GDM1 (cell line): Measurements from ENCODE around the gene DUXB.

ENCODE experiments used
- DNase-seq: peaks from one replicate; lab custom pipeline; 2025; lab: John Stamatoyannopoulos, UW

DUXB gene

DNA sequence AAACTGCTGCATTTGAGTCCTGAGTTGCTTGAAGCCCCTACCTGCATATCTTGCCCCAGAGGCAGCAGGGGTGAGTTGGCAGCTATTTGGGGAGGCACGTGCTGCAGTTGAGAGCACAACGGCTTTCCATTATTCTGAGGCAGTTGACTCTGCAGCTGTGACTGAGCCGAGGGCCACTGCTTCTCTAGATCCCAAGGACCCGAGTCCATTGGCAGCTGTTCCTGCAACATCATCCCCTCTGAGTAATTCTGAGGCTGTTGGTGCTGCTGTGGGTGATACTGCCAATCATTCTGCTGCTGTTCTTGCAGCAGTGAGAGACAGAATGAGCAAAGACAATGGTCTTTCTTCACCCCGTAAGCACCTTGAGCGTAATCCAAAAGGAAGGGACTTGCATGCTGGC lies 40.9 kb downstream of the DUXB start:
- DNase-seq: no peak

DNA sequence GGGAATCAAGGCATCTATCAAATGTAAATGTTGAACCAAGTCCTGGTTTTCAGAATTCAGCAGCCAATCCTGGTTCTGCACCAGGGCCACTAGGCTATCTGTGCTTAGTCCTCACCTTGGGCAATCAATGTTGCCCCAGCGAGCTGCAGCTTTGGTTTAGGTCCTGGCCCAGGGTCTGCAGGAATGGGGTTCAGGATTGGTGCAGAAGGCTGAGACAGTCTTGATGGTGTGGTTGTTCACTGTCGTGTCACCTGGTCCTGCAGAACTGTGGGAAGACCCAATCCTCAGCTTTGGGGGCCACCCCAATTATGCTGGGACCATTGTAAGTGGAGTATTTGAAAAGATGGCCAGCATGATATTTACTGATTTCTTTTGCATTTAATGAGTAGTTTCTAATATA lies 43.1 kb downstream of the DUXB start:
- no peak for DNase-seq

DNA sequence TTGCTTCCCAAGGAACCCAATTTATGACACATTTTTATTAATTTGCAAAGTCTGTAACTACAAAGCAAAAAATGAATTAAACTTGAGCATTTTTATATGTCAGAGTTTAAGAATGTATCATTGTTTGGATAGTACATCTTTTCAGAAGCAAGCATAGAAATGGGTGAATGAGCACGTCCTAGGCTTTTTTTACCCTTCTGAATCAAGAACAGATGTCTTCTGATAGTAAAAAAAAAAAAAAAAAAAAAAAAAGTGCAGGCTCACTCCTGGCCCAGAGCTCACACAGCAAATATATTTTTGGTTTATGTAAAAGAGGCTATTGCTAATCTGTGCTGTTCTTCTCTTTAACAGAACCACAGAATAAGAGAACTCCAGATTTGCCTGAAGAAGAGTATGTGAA lies 47.3 kb downstream of the DUXB start:
- DNase-seq: no peak

DNA sequence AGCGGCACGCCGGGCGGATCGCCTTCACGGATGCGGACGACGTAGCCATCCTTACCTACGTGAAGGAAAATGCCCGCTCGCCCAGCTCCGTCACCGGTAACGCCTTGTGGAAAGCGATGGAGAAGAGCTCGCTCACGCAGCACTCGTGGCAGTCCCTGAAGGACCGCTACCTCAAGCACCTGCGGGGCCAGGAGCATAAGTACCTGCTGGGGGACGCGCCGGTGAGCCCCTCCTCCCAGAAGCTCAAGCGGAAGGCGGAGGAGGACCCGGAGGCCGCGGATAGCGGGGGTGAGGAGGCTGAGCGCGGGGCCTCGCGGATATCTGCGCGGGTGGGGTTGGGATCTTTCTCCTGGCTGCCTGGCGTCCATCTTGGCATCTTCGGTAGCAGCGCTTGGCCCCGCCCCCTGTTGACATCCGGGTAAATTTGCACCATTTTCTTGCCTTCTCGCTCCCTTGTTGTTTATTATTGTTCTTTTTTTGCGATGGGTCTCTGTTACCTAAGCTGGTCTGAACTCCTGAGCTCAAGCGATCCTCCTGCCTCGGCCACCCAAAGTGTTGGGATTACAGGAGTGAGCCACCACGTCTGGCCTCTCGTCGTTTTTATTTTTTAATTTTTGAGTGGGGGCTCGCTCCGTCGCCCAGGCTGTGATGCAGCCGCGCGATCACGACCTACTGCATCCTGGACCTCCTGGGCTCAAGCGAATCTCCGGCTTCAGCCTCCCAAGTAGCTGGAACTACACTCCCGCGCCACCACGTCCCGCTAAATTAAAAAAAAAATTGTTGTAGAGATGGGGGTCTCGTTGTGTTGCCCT lies 52.8 kb downstream of the DUXB start:
- peak; percentile 5 for DNase-seq

DNA sequence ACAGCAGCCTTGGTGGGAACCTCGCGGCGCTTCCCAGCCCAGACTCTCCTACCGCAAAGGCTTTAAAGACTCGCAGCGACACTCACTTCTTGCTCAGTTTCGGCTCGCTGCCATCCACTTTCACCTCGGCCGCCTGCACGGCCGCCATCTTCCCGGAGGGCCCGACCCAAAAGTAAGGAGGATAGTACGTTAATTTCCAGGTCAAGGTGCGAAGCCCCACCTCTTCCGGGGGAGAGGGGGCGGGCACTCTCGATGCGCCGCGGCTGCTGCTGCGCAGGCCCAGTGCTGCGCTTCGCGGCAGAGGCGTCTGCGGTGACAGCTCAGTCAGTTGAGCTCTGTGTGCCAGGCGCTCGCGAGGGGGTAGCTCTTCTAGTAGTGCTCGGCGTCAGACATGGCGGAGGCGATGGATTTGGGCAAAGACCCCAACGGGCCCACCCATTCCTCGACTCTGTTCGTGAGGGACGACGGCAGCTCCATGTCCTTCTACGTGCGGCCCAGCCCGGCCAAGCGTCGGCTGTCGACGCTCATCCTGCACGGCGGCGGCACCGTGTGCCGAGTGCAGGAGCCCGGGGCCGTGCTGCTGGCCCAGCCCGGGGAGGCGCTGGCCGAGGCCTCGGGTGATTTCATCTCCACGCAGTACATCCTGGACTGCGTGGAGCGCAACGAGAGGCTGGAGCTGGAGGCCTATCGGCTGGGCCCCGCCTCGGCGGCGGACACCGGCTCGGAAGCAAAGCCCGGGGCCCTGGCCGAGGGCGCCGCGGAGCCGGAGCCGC lies 53.6 kb downstream of the DUXB start, which contains the start of the genes KARS1 and TERF2IP:
Gene KARS1, minus strand, starts transcription at position 174 of the 773 bp plus-strand sequence. Its CDS starts 26 bp downstream, at position 148.
Gene TERF2IP, plus strand, starts transcription at position 282 of the 773 bp plus-strand sequence. Its CDS starts 110 bp downstream, at position 392.
- peak; percentile 80 for DNase-seq

DNA sequence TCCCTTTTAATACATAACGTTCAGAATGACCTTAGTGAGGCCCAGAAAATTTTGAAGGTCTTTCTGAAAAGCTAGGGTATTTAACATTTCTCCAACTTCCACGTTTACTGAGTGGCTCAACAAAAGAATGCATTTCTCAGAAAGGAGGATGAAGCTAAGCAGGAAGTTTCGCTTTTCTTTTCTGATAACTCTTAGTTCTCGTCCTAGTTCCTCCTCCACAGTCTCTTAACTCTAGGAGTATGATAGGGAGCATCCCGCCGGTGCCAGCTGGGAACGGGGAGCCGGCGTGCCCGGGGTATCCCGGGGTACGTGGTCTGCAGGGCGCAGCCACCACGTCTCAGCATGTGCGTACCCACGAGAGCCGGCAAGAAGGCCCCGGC lies 54.2 kb downstream of the DUXB start:
- DNase-seq: no peak

DNA sequence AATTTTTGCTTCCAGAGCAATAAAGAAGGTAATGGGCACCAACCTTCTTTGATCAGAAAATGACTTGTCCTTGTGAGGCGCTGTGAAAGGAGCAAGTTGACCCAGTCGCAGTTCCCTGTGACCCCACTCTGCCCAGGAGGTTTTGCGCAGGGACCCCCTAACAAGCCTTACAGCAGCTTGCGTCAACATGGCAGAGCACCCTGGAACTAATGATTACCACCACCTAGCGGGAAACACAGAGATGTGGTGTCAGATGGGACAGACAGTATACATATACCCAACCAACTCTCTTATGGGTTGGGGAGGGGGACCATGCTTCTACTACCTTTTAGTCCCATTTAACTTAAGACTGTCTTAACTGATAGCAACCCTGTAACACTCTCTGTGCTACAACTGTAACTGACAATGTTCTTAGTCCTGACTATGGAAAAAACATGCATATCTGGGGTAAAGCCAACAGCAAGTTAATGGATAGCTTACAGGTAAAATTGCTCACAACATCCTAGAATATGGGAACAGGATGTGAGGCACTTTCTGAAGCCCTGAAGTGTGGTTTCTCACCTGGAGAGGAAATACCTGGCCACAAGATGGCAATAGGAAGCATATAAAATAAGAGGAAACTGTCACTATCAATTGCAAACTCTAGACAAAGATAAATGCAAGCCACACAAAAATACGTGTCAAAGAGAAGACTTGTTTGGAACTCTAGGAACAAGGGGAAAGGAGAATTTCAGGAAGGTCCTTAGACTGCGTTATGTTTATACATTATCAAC lies 56.8 kb downstream of the DUXB start:
- no peak for DNase-seq
